ENCODE results near the gene ESRRA. TPM values are rescaled to one million over a fixed set of nuclear protein-coding genes. Genes with fewer than 3 reads are reported as not detected.

Gene ESRRA
- total and polyA plus RNA-seq, 2 of the 8 experiments (the other 6 are each of a cell fraction or from before 2014, with no cell fraction given): 18.2 to 37.0 TPM

GRCh38 chr11:64296236-64296635 is 9.1 kb upstream of the ESRRA start:
- H3K4me2 ChIP-seq (ENCODE audit: insufficient read depth in 1 of 2, low read depth in 2 of 2, low read length in 2 of 2): no peak overlapping the region; a peak in 1 of 4 replicates
- H3K4me1 ChIP-seq (replicated peaks in 1 of 4; ENCODE audit: control insufficient read depth in 3 of 4, insufficient read depth in 4 of 4, low read length in 3 of 4): peaks cover 0 to 32% (median 15%) of the 10 kb centered on the region in 4 experiments; a peak in 5 of 7 replicates
- H3K79me1 ChIP-seq (ENCODE audit: low read depth, low read length): no peaks in the 10 kb centered on the region
- H4K91ac ChIP-seq (replicated peaks; ENCODE audit: insufficient read length, low read length): no peak overlapping the region
- H3K18ac ChIP-seq (ENCODE audit: extremely low read depth, low read length): no peak overlapping the region
- no peak overlapping the region for H2BK12ac ChIP-seq (ENCODE audit: low read depth, low read length)
- no peak overlapping the region for H3K27ac ChIP-seq (ENCODE audit: low read depth, low read length)
- H2BK20ac ChIP-seq (ENCODE audit: low read length): no peak overlapping the region
- H3K4ac ChIP-seq (replicated peaks; ENCODE audit: insufficient read length, low read depth, low read length): no peak overlapping the region
- TF ChIP-seq GTF2F1 (IDR thresholded peaks at IDR 0.05; ENCODE audit: borderline replicate concordance, low read depth, low read length): no peak
- TF ChIP-seq PHF8 (conservative IDR thresholded peaks at IDR 0.05; ENCODE audit: low read depth, low read length): no peak
- ChIA-PET POLR2A (ENCODE audit: partially characterized antibody) (interaction anchor here (1.3 to 1.9 kb wide), 3 partner anchors 11 to 51 kb away, joined by 4 to 14 read pairs (median 4); partner anchors contain the start of genes BAD and GPR137), CTCF (ENCODE audit: partially characterized antibody) (interaction anchor here (1.0 to 2.6 kb wide), 5 partner anchors 11 to 280 kb away, joined by 3 to 10 read pairs (median 3); partner anchors contain the start of genes BAD, GPR137 and TRMT112)
- no peaks in the 10 kb centered on the region for H3K79me2 ChIP-seq (ENCODE audit: control insufficient read depth in 1 of 2, insufficient read depth in 2 of 2, low read length in 2 of 2)
- no peak overlapping the region for H3K9ac ChIP-seq (replicated peaks in 1 of 4; ENCODE audit: extremely low read depth in 1 of 4, low read depth in 3 of 4, low read length in 3 of 4)
- no peak overlapping the region for H4K8ac ChIP-seq (ENCODE audit: extremely low read depth, insufficient read depth, low read length)
- FAIRE-seq: no peak
- no peak overlapping the region for H2BK120ac ChIP-seq (replicated peaks; ENCODE audit: low read depth, low read length)
- no peak overlapping the region for H2AFZ ChIP-seq (ENCODE audit: low read length)
- H3K23me2 ChIP-seq (ENCODE audit: low read depth, low read length): peaks cover 12% of the 10 kb centered on the region; the same call in 1 of the 2 replicates
- no peak overlapping the region for H3K4me3 ChIP-seq (ENCODE audit: extremely low read depth in 1 of 4, insufficient read depth in 2 of 4, low read depth in 3 of 4, low read length in 4 of 4)
- no peak overlapping the region for H2BK15ac ChIP-seq (ENCODE audit: low read length)
- no peak overlapping the region for H3K23ac ChIP-seq (ENCODE audit: insufficient read length)
- peaks cover 0 to 17% of the 10 kb centered on the region in 2 experiments for H4K20me1 ChIP-seq (replicated peaks in 1 of 2; ENCODE audit: control insufficient read depth in 1 of 2, insufficient read depth in 2 of 2, low read length in 2 of 2)
- H3K56ac ChIP-seq (replicated peaks; ENCODE audit: insufficient read length, low read depth, low read length): no peak overlapping the region
- no peaks in the 10 kb centered on the region; a peak in 1 of 4 replicates for H3K9me3 ChIP-seq (ENCODE audit: insufficient read depth in 2 of 2, low read depth in 1 of 2, low read length in 1 of 2)
- no peak overlapping the region for H2AK5ac ChIP-seq (ENCODE audit: low read depth, low read length)
- H3K36me3 ChIP-seq (ENCODE audit: control insufficient read depth in 2 of 4, insufficient read depth in 4 of 4, low read length in 3 of 4): peaks cover 0 to 9% (median 0%) of the 10 kb centered on the region in 4 experiments; a peak in 1 of 8 replicates
- H3K14ac ChIP-seq (ENCODE audit: insufficient read length): no peak overlapping the region
- no peak for DNase-seq (ENCODE audit: low read depth in 1 of 2, low spot score in 2 of 2)
- no peak overlapping the region for H2BK5ac ChIP-seq (ENCODE audit: low read depth, low read length)
- WGBS, 2 experiments (ENCODE audit: extremely low coverage in 1 of 2, insufficient coverage in 1 of 2, insufficient read length in 1 of 2, insufficient replicate concordance in 2 of 2, low coverage in 1 of 2, low lambda C conversion rate in 2 of 2, missing lambda C conversion rate in 1 of 2): 67% methylated on average over 1 of the region's 1 CpG; no CpG with 5 or more reads in 1 of the 2 experiments
- no peak overlapping the region for H4K5ac ChIP-seq (ENCODE audit: insufficient read length, low read depth, low read length)
- peaks cover 86 to 100% (median 97%) of the 10 kb centered on the region in 4 experiments for H3K27me3 ChIP-seq (replicated peaks in 1 of 4; ENCODE audit: control insufficient read depth in 3 of 4, extremely low read depth in 1 of 4, insufficient read depth in 3 of 4, low read length in 3 of 4)
